RWPE2 (cell line): ENCODE data around the gene MICAL2.

Experiments
- ATAC-seq: fragments of 200-7000 bp; cut with Tn5 transposase; 3 replicates; pipeline ENCODE4 v1.9.1; 2021; ENCODE audit warnings: low read depth
- DNase-seq: peaks from one replicate; pipeline ENCODE4 v3.0.0-alpha.2; 2020; ENCODE audit warnings: low spot score
- H3K27ac ChIP-seq: fragments of 450-650 bp; 2 replicates; pipeline ENCODE4 v1.5.1; 2017; ENCODE audit warnings: mild to moderate bottlenecking; ENCODE audit not compliant: poor library complexity, severe bottlenecking
- H3K27me3 ChIP-seq: fragments of 250-450 bp; sonication (Bioruptor Pico); 2 replicates; pipeline ENCODE4 v1.5.1; 2021; ENCODE audit warnings: mild to moderate bottlenecking, moderate library complexity; ENCODE audit not compliant: insufficient read depth, poor library complexity, severe bottlenecking
- H3K36me3 ChIP-seq: fragments of 250-450 bp; sonication (Bioruptor Pico); 2 replicates; pipeline ENCODE4 v1.5.1; 2020; ENCODE audit warnings: low read depth, mild to moderate bottlenecking, moderate library complexity
- H3K4me1 ChIP-seq: fragments of 250-450 bp; sonication (Bioruptor Pico); 2 replicates; pipeline ENCODE4 v1.5.1; 2021; ENCODE audit warnings: mild to moderate bottlenecking, moderate library complexity; ENCODE audit not compliant: insufficient read depth, poor library complexity, severe bottlenecking
- H3K4me3 ChIP-seq: fragments of 250-450 bp; sonication (Bioruptor Pico); 2 replicates; pipeline ENCODE4 v1.5.1; 2021; ENCODE audit warnings: mild to moderate bottlenecking, moderate library complexity; ENCODE audit not compliant: severe bottlenecking
- H3K9me3 ChIP-seq: fragments of 250-450 bp; sonication (Bioruptor Pico); 2 replicates; pipeline ENCODE4 v1.5.1; 2021; ENCODE audit warnings: mild to moderate bottlenecking, moderate library complexity; ENCODE audit not compliant: severe bottlenecking
- TF ChIP-seq, protein P1 (sequence below): fragments of 450-650 bp; IDR thresholded peaks from one replicate; pipeline ENCODE4 v1.5.1; 2017; ENCODE audit warnings: mild to moderate bottlenecking, moderate library complexity; ENCODE audit not compliant: poor library complexity, severe bottlenecking

Gene MICAL2

DNA sequence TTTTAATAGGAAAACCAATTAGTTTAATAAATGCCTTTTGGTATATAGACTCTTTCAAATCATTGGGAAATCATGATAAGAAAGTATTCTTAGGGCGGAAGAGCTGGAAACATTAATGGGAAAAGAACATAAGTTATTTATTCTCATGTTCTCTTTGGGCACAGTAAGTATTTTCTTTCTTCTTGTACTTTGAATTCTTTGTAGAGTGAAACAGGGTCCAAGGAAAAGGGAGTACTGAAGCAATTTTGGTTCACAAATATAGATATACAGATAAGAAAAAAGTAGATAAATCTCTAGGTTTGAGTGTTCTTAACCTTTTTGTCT is 123.2 kb downstream of the MICAL2 start:
- Histone ChIP-seq H3K4me1 (peaks cover 18% of the 10 kb centered on the region), H3K27me3 (no peaks in the 10 kb centered on the region), H3K36me3 (peaks cover 96% of the 10 kb centered on the region), H3K9me3 (no peaks in the 10 kb centered on the region), H3K27ac (peak overlapping the region; percentile 77), H3K4me3 (no peak overlapping the region)
- no peak for ATAC-seq
- TF ChIP-seq, protein P1, sequence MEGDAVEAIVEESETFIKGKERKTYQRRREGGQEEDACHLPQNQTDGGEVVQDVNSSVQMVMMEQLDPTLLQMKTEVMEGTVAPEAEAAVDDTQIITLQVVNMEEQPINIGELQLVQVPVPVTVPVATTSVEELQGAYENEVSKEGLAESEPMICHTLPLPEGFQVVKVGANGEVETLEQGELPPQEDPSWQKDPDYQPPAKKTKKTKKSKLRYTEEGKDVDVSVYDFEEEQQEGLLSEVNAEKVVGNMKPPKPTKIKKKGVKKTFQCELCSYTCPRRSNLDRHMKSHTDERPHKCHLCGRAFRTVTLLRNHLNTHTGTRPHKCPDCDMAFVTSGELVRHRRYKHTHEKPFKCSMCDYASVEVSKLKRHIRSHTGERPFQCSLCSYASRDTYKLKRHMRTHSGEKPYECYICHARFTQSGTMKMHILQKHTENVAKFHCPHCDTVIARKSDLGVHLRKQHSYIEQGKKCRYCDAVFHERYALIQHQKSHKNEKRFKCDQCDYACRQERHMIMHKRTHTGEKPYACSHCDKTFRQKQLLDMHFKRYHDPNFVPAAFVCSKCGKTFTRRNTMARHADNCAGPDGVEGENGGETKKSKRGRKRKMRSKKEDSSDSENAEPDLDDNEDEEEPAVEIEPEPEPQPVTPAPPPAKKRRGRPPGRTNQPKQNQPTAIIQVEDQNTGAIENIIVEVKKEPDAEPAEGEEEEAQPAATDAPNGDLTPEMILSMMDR, result no peak
- DNase-seq, result no peak

DNA sequence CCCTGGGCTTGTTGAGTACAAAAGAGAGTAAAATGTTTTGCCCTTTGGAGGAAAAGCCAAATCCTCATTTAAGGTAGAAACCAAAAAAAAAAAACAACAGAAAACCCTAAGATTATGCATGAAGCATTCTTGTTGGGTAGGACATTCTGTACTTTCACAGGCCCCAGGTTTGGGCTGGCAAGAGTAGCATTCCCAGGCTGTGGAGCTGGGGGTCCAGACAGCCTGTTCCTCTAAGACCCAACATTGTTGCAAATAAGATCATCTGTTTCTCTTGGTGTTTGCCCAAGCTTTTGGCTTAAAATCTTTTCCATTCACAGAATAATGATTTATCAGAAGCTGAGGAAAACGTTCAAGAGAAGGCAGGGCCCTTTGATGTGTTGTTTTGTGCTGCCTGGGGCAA is 123.8 kb downstream of the MICAL2 start:
- Histone ChIP-seq H3K27ac (peak overlapping the region; percentile 77), H3K4me1 (peaks cover 18% of the 10 kb centered on the region), H3K27me3 (no peaks in the 10 kb centered on the region), H3K4me3 (no peak overlapping the region), H3K9me3 (no peaks in the 10 kb centered on the region), H3K36me3 (peaks cover 96% of the 10 kb centered on the region)
- TF ChIP-seq, protein P1, result no peak
- ATAC-seq (no peak), DNase-seq (no peak)

DNA sequence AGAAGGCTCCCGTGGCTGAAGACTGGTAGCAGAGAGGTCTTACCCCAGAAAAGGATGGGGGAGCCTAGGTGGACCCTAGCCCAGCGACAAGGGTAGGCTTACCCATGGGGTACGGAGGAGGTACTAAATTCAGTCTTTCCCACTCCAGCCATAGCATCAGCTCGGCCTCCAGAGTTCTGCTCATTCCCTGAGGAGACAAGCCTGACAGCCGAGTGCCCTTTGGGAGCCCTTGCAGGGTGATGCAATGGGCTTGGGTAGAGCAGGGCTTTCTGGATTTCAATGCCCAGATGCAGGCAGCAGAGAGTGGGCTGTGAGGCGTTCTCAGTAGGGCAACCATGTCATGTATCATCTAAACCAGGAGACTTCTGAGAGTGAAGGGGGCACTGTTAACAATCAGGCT is 124.7 kb downstream of the MICAL2 start:
- TF ChIP-seq, protein P1, result no peak
- Histone ChIP-seq H3K9me3 (no peaks in the 10 kb centered on the region), H3K36me3 (peaks cover 96% of the 10 kb centered on the region), H3K4me1 (peaks cover 18% of the 10 kb centered on the region), H3K27ac (peak overlapping the region; percentile 77), H3K27me3 (no peaks in the 10 kb centered on the region), H3K4me3 (no peak overlapping the region)
- DNase-seq (no peak), ATAC-seq (no peak)

DNA sequence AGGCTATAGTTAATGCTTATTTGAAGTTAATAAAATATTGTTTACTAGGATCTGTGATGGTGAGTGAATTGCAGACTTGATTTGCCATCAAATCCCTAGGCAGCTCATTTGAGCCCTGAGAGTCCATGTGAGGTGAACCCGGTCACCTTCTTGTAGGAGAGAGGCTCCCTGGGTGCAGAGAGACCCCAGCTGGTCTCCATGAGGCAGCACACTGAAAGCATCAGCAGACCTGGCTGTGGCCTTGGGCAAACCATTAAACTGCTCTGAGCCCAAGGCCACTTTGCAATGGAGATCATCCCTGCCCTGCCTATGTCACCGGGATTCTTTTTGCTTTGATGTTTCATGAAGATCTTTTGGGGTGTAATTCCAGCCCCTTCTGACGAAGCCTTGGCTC is 125.2 kb downstream of the MICAL2 start:
- H3K27me3 ChIP-seq, result no peaks in the 10 kb centered on the region
- H3K27ac ChIP-seq, result peak overlapping the region; percentile 77
- peaks cover 96% of the 10 kb centered on the region for H3K36me3 ChIP-seq
- DNase-seq (no peak), ATAC-seq (0 out of 3 replicates have a peak, but pooled peaks have one; percentile 11)
- peaks cover 18% of the 10 kb centered on the region for H3K4me1 ChIP-seq
- H3K4me3 ChIP-seq, result no peak overlapping the region
- TF ChIP-seq, protein P1, result no peak
- H3K9me3 ChIP-seq, result no peaks in the 10 kb centered on the region

DNA sequence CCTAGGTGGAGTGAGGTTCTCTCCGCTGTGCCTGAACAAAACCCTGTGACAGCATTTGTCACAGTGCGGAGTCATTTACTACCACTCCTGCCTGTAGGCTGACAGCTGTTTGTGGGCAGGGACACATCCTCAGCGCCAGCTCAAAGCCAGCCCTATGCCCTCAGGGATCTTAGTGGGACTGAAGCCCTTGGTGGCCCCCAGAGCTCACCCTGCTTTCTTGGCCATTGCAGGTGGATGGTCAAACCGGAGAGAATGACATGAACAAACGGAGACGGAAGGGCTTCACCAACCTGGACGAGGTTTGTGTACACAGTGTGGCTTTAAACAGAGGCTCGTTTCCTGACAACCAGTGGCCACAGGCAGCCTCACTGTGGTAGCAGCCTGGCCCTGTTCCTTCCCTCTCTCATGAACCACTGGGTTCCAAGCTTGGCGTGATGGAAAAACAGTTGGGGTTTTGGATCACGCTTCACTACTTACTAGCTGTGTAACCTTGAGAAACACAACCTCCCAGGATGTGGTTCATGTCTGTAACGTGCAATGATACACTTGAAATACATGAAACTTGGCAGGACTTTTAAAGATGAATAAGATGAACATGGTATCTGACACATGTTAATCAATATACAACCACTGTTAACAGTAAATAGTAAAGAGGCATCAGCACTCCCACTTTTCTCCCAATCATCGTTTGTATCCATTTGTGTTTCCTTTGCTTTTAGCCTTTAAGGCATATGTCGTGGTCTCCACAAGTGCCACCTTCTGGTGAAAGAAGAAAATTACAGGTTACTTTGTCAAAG is 125.8 kb downstream of the MICAL2 start:
- TF ChIP-seq, protein P1, result peak; percentile 72
- peaks cover 96% of the 10 kb centered on the region for H3K36me3 ChIP-seq
- peak overlapping the region; percentile 77 for H3K27ac ChIP-seq
- H3K9me3 ChIP-seq, result no peaks in the 10 kb centered on the region
- no peaks in the 10 kb centered on the region for H3K27me3 ChIP-seq
- peak; percentile 18; the same call in 1 of the 3 replicates for ATAC-seq
- H3K4me1 ChIP-seq, result peaks cover 18% of the 10 kb centered on the region
- no peak for DNase-seq
- no peak overlapping the region for H3K4me3 ChIP-seq
